Nephron (organoid): ENCODE results near the gene KRT20.

Experiments used
- H3K27ac Mint-ChIP-seq, 3 experiments: 2 replicates each; pipeline ENCODE4 v1.8.0; 2020; ENCODE audit warnings: mixed read lengths in 3 of 3, mild to moderate bottlenecking in 2 of 3, moderate library complexity in 1 of 3
- H3K27me3 Mint-ChIP-seq: 2 replicates; pipeline ENCODE4 v1.8.0; 2021; ENCODE audit warnings: low read depth, mild to moderate bottlenecking, moderate library complexity, mixed read lengths
- H3K36me3 Mint-ChIP-seq: 2 replicates; pipeline ENCODE4 v1.8.0; 2020; ENCODE audit warnings: low read depth, mixed read lengths
- H3K4me1 Mint-ChIP-seq: 2 replicates; pipeline ENCODE4 v1.8.0; 2020; ENCODE audit warnings: mixed read lengths
- H3K4me3 Mint-ChIP-seq, 3 experiments: 2 replicates each; pipeline ENCODE4 v1.8.0; 2020; ENCODE audit warnings: mild to moderate bottlenecking in 3 of 3, mixed read lengths in 3 of 3, moderate library complexity in 2 of 3
- H3K9me3 Mint-ChIP-seq: 2 replicates; pipeline ENCODE4 v1.8.0; 2020; ENCODE audit warnings: mixed read lengths
- CTCF ChIP-seq, 3 experiments: fragments of 200-600 bp; sonication (generic); IDR thresholded peaks; one replicate each; pipeline ENCODE4 v1.5.0; 2021; ENCODE audit warnings: antibody characterized with exemption in 3 of 3; ENCODE audit not compliant: unreplicated experiment in 3 of 3

KRT20 gene

GRCh38 chr17:40910441-40910841, 25.4 kb upstream of the KRT20 start:
- Mint-ChIP-seq H3K27me3 (peaks cover 13% of the 10 kb centered on the region), H3K9me3 (no peaks in the 10 kb centered on the region), H3K36me3 (no peaks in the 10 kb centered on the region), H3K4me3 (peak overlapping the region in 1 of 3 experiments; percentile 33), H3K27ac (peak overlapping the region; percentile 79 to 87 (median 83)), H3K4me1 (peaks cover 41% of the 10 kb centered on the region)
- no peak for TF ChIP-seq CTCF (IDR thresholded peaks at IDR 0.05; ENCODE audit: unreplicated experiment in 3 of 3)

GRCh38 chr17:40909755-40910154, 24.7 kb upstream of the KRT20 start:
- no peaks in the 10 kb centered on the region for H3K9me3 Mint-ChIP-seq
- H3K4me1 Mint-ChIP-seq: peaks cover 41% of the 10 kb centered on the region
- TF ChIP-seq CTCF (IDR thresholded peaks at IDR 0.05; ENCODE audit: unreplicated experiment in 3 of 3): no peak
- peak overlapping the region; percentile 79 to 87 (median 83) for H3K27ac Mint-ChIP-seq
- H3K4me3 Mint-ChIP-seq: no peak overlapping the region
- H3K27me3 Mint-ChIP-seq: peaks cover 17% of the 10 kb centered on the region
- H3K36me3 Mint-ChIP-seq: no peaks in the 10 kb centered on the region

- peak; percentile 81 to 86 (median 85) for TF ChIP-seq CTCF (IDR thresholded peaks at IDR 0.05; ENCODE audit: unreplicated experiment in 3 of 3)
- H3K4me1 Mint-ChIP-seq: peaks cover 41% of the 10 kb centered on the region
- no peaks in the 10 kb centered on the region for H3K36me3 Mint-ChIP-seq
- peaks cover 17% of the 10 kb centered on the region for H3K27me3 Mint-ChIP-seq
- H3K4me3 Mint-ChIP-seq: no peak overlapping the region
- H3K9me3 Mint-ChIP-seq: no peaks in the 10 kb centered on the region
- peak overlapping the region; percentile 79 to 87 (median 83) for H3K27ac Mint-ChIP-seq
Observed at GRCh38 chr17:40909351-40909750, 24.3 kb upstream of the KRT20 start.

GRCh38 chr17:40906613-40907012, 21.6 kb upstream of the KRT20 start:
- Mint-ChIP-seq H3K4me3 (no peak overlapping the region), H3K36me3 (no peaks in the 10 kb centered on the region), H3K4me1 (peaks cover 31% of the 10 kb centered on the region), H3K9me3 (no peaks in the 10 kb centered on the region), H3K27ac (no peak overlapping the region), H3K27me3 (peaks cover 17% of the 10 kb centered on the region)
- no peak for TF ChIP-seq CTCF (IDR thresholded peaks at IDR 0.05; ENCODE audit: unreplicated experiment in 3 of 3)

GRCh38 chr17:40905370-40905769, 20.3 kb upstream of the KRT20 start:
- Mint-ChIP-seq H3K4me1 (peaks cover 21% of the 10 kb centered on the region), H3K27me3 (peaks cover 17% of the 10 kb centered on the region), H3K36me3 (no peaks in the 10 kb centered on the region), H3K9me3 (no peaks in the 10 kb centered on the region), H3K27ac (no peak overlapping the region), H3K4me3 (no peak overlapping the region)
- TF ChIP-seq CTCF (IDR thresholded peaks at IDR 0.05; ENCODE audit: unreplicated experiment in 3 of 3): no peak

- H3K4me1 Mint-ChIP-seq: peaks cover under 1% of the 10 kb centered on the region
- peaks cover 13% of the 10 kb centered on the region for H3K27me3 Mint-ChIP-seq
- peak overlapping the region; percentile 14 to 74 (median 28) for H3K27ac Mint-ChIP-seq
- no peaks in the 10 kb centered on the region for H3K9me3 Mint-ChIP-seq
- no peak overlapping the region for H3K4me3 Mint-ChIP-seq
- no peaks in the 10 kb centered on the region for H3K36me3 Mint-ChIP-seq
- no peak for TF ChIP-seq CTCF (IDR thresholded peaks at IDR 0.05; ENCODE audit: unreplicated experiment in 3 of 3)
Observed at GRCh38 chr17:40903129-40903847, 18.2 kb upstream of the KRT20 start.
